Breast epithelium (tissue), 4 donors: ENCODE measurements around the gene PHACTR1. TPM values are rescaled to one million over a fixed set of nuclear protein-coding genes. Genes with fewer than 3 reads are reported as not detected.

ENCODE experiments used
- DNase-seq, 2 donors: peaks; one replicate each; pipeline ENCODE4 v3.0.0-alpha.2; 2019; ENCODE audit warnings: low spot score in 2 of 2
- H3K27ac ChIP-seq, 2 donors: fragments of 200-600 bp; sonication (generic) in 1 of 2; one replicate each; pipeline ENCODE4 v1.5.1; 2016 to 2019; ENCODE audit warnings: mild to moderate bottlenecking in 1 of 2
- H3K27me3 ChIP-seq, 2 donors: fragments of 200-600 bp; sonication (generic) in 1 of 2; one replicate each; pipeline versions ENCODE4 v1.5.1 to v1.6.0; 2017 to 2019; ENCODE audit warnings: control low read depth in 1 of 2, mild to moderate bottlenecking in 1 of 2
- H3K36me3 ChIP-seq: fragments of 200-600 bp; one replicate; pipeline ENCODE4 v1.5.1; 2019
- H3K4me1 ChIP-seq, 2 donors: fragments of 200-600 bp; sonication (generic); one replicate each; pipeline ENCODE4 v1.5.1; 2016 to 2019; ENCODE audit warnings: control low read depth in 1 of 2
- H3K4me3 ChIP-seq, 3 donors: fragments of 200-600 bp; sonication (generic); 1 replicate in 2 of 3; 2 replicates in 1 of 3; pipeline ENCODE4 v1.5.1; 2016 to 2019; ENCODE audit warnings: mild to moderate bottlenecking in 3 of 3, moderate library complexity in 2 of 3
- H3K9me3 ChIP-seq, 2 donors: fragments of 200-600 bp; sonication (generic) in 1 of 2; one replicate each; pipeline ENCODE4 v1.5.1; 2016 to 2019; ENCODE audit warnings: control low read depth in 1 of 2
- POLR2A ChIP-seq: fragments of 450-650 bp; IDR thresholded peaks from one replicate; pipeline ENCODE4 v1.6.1; 2016; ENCODE audit warnings: antibody characterized with exemption, mild to moderate bottlenecking, moderate library complexity
- POLR2AphosphoS5 ChIP-seq, 3 donors: sonication (generic); formaldehyde crosslinking; IDR thresholded peaks; one replicate each; pipeline ENCODE4 v1.6.1; 2017; ENCODE audit warnings: antibody characterized with exemption in 3 of 3
- intact Hi-C: fragments of 100-400 bp; cut with DNase I; formaldehyde crosslinking; loops from one replicate; pipeline ENCODE4 v1.15.1; 2023; ENCODE audit warnings: low total_unique reads
- total RNA-seq, 3 donors: library from RNA; depleted of rRNA; stranded (reverse); fragments of >200 nt; gene quantifications; one replicate each; pipeline ENCODE4 v1.1.0, GENCODE V29; 2016
- TF ChIP-seq, protein P1 (sequence below), 3 donors: fragments of 450-650 bp; IDR thresholded peaks; one replicate each; pipeline ENCODE4 v1.5.1; 2016 to 2017; ENCODE audit warnings: antibody characterized with exemption in 3 of 3, mild to moderate bottlenecking in 3 of 3, moderate library complexity in 3 of 3

Gene PHACTR1
- total RNA-seq, 3 donors from 2014 or later = 4.1 to 5.6 (median 4.6) TPM

DNA sequence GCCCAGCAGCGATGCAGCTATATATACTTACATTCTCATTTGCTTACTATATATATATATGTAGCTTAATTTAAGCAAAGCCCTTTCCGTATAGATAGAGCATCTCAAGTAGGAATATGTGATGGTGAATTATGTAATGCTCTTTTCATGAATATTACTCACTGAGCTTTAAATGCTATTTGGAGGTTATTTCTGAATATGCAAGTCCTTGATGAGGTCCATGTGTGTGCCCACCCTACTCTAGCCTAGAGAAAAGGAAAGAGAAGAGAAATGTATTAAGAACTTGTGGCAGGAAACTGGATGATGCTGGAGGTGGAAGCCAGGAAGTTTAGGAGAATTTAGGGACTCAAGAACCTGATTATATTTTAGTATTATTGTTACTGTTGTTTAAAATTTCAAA, 63.2 kb downstream of the PHACTR1 start:
- Histone ChIP-seq H3K27me3 (no peaks in the 10 kb centered on the region), H3K4me1 (no peaks in the 10 kb centered on the region), H3K9me3 (no peaks in the 10 kb centered on the region), H3K4me3 (no peak overlapping the region), H3K36me3 (no peaks in the 10 kb centered on the region), H3K27ac (no peak overlapping the region)
- TF ChIP-seq, protein P1, sequence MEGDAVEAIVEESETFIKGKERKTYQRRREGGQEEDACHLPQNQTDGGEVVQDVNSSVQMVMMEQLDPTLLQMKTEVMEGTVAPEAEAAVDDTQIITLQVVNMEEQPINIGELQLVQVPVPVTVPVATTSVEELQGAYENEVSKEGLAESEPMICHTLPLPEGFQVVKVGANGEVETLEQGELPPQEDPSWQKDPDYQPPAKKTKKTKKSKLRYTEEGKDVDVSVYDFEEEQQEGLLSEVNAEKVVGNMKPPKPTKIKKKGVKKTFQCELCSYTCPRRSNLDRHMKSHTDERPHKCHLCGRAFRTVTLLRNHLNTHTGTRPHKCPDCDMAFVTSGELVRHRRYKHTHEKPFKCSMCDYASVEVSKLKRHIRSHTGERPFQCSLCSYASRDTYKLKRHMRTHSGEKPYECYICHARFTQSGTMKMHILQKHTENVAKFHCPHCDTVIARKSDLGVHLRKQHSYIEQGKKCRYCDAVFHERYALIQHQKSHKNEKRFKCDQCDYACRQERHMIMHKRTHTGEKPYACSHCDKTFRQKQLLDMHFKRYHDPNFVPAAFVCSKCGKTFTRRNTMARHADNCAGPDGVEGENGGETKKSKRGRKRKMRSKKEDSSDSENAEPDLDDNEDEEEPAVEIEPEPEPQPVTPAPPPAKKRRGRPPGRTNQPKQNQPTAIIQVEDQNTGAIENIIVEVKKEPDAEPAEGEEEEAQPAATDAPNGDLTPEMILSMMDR (IDR thresholded peaks at IDR 0.05) = no peak
- TF ChIP-seq POLR2A (no peak), POLR2AphosphoS5 (IDR thresholded peaks at IDR 0.05) (no peak)
- intact Hi-C loops = no loop called here
- no peak for DNase-seq

DNA sequence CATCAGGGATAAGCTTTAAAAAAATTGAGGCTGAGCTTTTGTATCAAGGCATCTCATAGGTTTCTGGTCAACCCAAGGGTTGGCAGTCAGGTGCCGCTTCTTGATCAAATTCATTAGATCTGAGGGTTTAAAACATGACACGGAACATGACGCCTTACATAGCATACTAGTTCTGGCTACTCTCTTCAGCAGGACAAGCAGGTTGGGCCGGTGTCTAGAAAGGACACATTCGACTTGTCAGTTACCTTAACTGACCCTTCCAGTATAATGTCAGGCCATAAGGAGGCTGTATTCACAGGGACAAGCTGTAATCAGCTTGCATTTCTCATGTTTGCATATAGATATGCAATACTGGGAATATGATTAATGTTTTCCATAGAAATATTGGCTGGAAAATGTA, 65.6 kb downstream of the PHACTR1 start:
- intact Hi-C loops = no loop called here
- TF ChIP-seq, protein P1 (IDR thresholded peaks at IDR 0.05) = no peak
- TF ChIP-seq POLR2A (no peak), POLR2AphosphoS5 (IDR thresholded peaks at IDR 0.05) (no peak)
- DNase-seq = no peak

DNA sequence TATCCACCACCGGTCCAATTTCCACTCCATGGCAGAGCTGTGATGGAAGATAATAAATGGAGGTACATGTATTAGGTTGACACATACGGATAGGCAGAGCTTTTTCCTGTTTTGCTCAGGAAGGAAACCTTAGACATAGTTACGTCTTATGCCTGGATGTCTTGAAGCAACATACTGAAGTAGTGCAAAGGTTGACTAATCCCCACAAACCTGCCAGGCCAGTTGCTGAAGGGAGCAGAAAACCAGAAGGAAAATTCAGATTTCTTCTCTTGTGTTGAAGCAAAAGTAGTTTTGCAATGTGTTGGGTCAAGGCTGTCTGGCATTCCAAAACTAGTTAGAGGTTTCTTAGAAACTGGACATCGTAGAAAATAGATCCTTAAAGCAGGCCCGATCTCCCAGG, 68.7 kb downstream of the PHACTR1 start:
- H3K9me3 ChIP-seq = no peaks in the 10 kb centered on the region
- H3K4me3 ChIP-seq = no peak overlapping the region
- no peak overlapping the region for H3K27ac ChIP-seq
- TF ChIP-seq, protein P1 (IDR thresholded peaks at IDR 0.05) = no peak
- TF ChIP-seq POLR2AphosphoS5 (IDR thresholded peaks at IDR 0.05) (no peak), POLR2A (no peak)
- H3K4me1 ChIP-seq = no peaks in the 10 kb centered on the region
- DNase-seq = no peak
- intact Hi-C loops = no loop called here
- H3K36me3 ChIP-seq = no peaks in the 10 kb centered on the region
- no peaks in the 10 kb centered on the region for H3K27me3 ChIP-seq

More for the DNA sequence above, 65.6 kb downstream of the PHACTR1 start:
- H3K36me3 ChIP-seq = no peaks in the 10 kb centered on the region
- no peaks in the 10 kb centered on the region for H3K4me1 ChIP-seq
- H3K27me3 ChIP-seq = no peaks in the 10 kb centered on the region
- no peaks in the 10 kb centered on the region for H3K9me3 ChIP-seq
- H3K4me3 ChIP-seq = no peak overlapping the region
- H3K27ac ChIP-seq = no peak overlapping the region

DNA sequence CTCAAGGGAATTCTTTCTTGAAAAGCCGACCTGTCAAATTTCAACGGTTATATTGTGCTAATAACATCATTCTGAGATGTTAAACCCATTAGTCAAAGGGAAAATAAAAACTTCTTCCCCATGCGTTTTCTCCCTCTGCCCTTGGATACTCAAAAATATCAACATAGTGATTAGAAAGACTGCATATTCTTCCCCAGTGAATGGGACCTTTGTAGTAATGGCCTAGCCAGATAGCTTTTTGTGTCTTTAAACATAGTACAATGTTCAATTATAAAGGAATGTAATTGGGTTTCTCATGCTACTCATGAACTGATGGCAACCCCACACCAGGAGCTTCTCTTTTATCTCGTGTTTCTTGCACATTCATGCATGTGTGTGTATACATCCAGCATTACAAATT, 69.4 kb downstream of the PHACTR1 start:
- no peak overlapping the region for H3K27ac ChIP-seq
- H3K4me3 ChIP-seq = no peak overlapping the region
- no peaks in the 10 kb centered on the region for H3K4me1 ChIP-seq
- no peaks in the 10 kb centered on the region for H3K27me3 ChIP-seq
- H3K36me3 ChIP-seq = no peaks in the 10 kb centered on the region
- no peak for DNase-seq
- TF ChIP-seq POLR2A = no peak
- TF ChIP-seq POLR2AphosphoS5 (IDR thresholded peaks at IDR 0.05) = no peak
- TF ChIP-seq, protein P1 (IDR thresholded peaks at IDR 0.05) = no peak
- H3K9me3 ChIP-seq = no peaks in the 10 kb centered on the region
- intact Hi-C loops = no loop called here

DNA sequence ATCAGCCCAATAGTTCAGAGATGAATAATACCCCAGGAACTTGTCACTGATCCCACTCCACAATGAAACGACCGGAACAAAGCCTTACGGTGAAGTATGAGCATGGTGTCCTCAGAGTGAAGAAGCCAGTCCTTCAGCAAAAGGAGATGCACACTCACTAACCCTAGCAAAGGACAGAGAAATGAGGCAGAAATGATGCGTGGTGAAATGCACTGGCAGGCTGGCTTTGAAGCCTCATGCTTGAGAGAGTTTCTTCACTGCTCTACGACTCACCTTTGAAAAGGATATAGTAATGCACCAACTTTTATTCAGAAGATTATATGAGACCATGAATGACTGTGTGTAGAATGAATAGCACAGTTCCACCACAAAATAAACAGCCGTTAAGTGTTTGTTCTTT, 74.8 kb downstream of the PHACTR1 start:
- Histone ChIP-seq H3K4me1 (no peaks in the 10 kb centered on the region), H3K9me3 (no peaks in the 10 kb centered on the region), H3K27me3 (no peaks in the 10 kb centered on the region), H3K36me3 (no peaks in the 10 kb centered on the region), H3K27ac (no peak overlapping the region), H3K4me3 (no peak overlapping the region)
- intact Hi-C loops = no loop called here
- no peak for DNase-seq
- TF ChIP-seq POLR2AphosphoS5 (IDR thresholded peaks at IDR 0.05) (no peak), POLR2A (no peak)
- TF ChIP-seq, protein P1 (IDR thresholded peaks at IDR 0.05) = no peak
